ENCODE data around the gene TAS2R30.
"Not testable (repeated sequence)": the region's sequence is repeated elsewhere in the genome, so short reads cannot be mapped to it uniquely, and the experiment has no call there.

The TAS2R30 gene

GRCh38 chr12:11130999-11131398 lies 3.4 kb downstream of the TAS2R30 start:
- no peak for DNase-seq (ENCODE audit: low read depth in 2 of 2, low spot score in 1 of 2)

GRCh38 chr12:11130382-11130781 lies 4.1 kb downstream of the TAS2R30 start:
- no peak for DNase-seq (ENCODE audit: low read depth in 2 of 2, low spot score in 1 of 2)

- not testable (repeated sequence) for DNase-seq (ENCODE audit: low read depth in 2 of 2, low spot score in 1 of 2)
Measured at GRCh38 chr12:11114130-11114529, 20.3 kb downstream of the TAS2R30 start.

GRCh38 chr12:11111213-11111612 lies 23.2 kb downstream of the TAS2R30 start:
- not testable (repeated sequence) for DNase-seq (ENCODE audit: low read depth in 2 of 2, low spot score in 1 of 2)

GRCh38 chr12:11108862-11109261 lies 25.6 kb downstream of the TAS2R30 start:
- no peak for DNase-seq (ENCODE audit: low read depth in 2 of 2, low spot score in 1 of 2)

GRCh38 chr12:11107719-11108118 lies 26.7 kb downstream of the TAS2R30 start:
- no peak for DNase-seq (ENCODE audit: low read depth in 2 of 2, low spot score in 1 of 2)

GRCh38 chr12:11106288-11106687 lies 28.2 kb downstream of the TAS2R30 start:
- no peak for DNase-seq (ENCODE audit: low read depth in 2 of 2, low spot score in 1 of 2)

GRCh38 chr12:11105546-11105945 lies 28.9 kb downstream of the TAS2R30 start:
- no peak for DNase-seq (ENCODE audit: low read depth in 2 of 2, low spot score in 1 of 2)

GRCh38 chr12:11094910-11095309 lies 39.5 kb downstream of the TAS2R30 start:
- not testable (repeated sequence) for DNase-seq (ENCODE audit: low read depth in 2 of 2, low spot score in 1 of 2)

GRCh38 chr12:11092128-11092527 lies 42.3 kb downstream of the TAS2R30 start, which contains the start of gene TAS2R43:
Gene TAS2R43, minus strand, starts transcription at chr12:11092313. Its CDS starts 84 bp downstream, at chr12:11092229.
- DNase-seq (ENCODE audit: low read depth in 2 of 2, low spot score in 1 of 2): no peak

GRCh38 chr12:11089246-11089645 lies 45.2 kb downstream of the TAS2R30 start:
- DNase-seq (ENCODE audit: low read depth in 2 of 2, low spot score in 1 of 2): no peak

- DNase-seq (ENCODE audit: low read depth in 2 of 2, low spot score in 1 of 2): no peak
Measured at GRCh38 chr12:11085419-11085818, 49.0 kb downstream of the TAS2R30 start.

Measured in stimulated activated CD8-positive, alpha-beta memory T cell treated with anti-CD3 and anti-CD28 coated beads, Interleukin-4, amount 100 ng/mL, for 1 hour (primary cell).